HG03039 (cell line): ENCODE data around the gene NR3C2.

Experiments
- ATAC-seq: cut with Tn5 transposase; IDR thresholded peaks from one replicate; pipeline ENCODE4 v1.9.1; 2021; ENCODE audit warnings: mild to moderate bottlenecking, moderate library complexity; ENCODE audit not compliant: unreplicated experiment

NR3C2 gene

GRCh38 chr4:148118633-148119032 is 323.6 kb downstream of the NR3C2 start:
- no peak for ATAC-seq

GRCh38 chr4:148118179-148118578 is 324.0 kb downstream of the NR3C2 start:
- ATAC-seq: no peak

- ATAC-seq: no peak
Observed at GRCh38 chr4:148116969-148117368, 325.2 kb downstream of the NR3C2 start.

GRCh38 chr4:148116264-148116663 is 325.9 kb downstream of the NR3C2 start:
- no peak for ATAC-seq

GRCh38 chr4:148114436-148114835 is 327.8 kb downstream of the NR3C2 start:
- ATAC-seq: no peak

DNA sequence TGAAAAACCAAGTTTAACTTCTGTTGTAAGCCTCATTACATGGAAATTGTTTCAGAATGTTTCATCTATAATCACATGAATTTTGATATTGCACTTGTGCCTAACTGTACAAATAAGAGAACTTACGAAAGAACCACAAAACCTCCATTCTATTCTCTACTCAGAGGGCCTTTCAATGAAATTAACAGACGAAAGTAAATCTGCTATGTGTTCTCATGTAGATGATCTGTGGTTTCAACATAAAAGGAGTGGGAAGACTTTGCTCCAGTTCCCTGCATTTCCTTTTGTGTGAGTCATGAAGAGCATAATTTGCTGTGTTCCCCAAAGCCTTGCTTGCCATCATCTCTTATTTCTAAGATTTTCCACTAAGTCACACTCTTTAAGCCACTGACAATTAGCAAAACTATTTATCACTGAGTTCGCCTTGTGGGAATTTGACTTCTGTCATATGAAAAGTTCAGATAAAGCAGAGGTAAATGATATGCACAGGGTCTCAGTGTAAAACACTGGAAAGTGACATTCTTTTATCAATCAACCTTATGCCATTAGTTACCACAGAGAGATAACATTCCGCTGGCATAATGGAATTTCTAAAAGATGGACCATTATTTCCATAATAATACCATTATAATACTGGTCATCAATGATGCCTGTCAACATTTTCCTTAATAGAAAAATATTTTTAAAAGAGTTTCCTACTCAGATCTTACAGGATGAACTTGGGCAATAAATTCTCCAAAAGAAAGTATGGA is 329.8 kb downstream of the NR3C2 start:
- no peak for ATAC-seq

GRCh38 chr4:148110169-148110568 is 332.0 kb downstream of the NR3C2 start:
- ATAC-seq: no peak

DNA sequence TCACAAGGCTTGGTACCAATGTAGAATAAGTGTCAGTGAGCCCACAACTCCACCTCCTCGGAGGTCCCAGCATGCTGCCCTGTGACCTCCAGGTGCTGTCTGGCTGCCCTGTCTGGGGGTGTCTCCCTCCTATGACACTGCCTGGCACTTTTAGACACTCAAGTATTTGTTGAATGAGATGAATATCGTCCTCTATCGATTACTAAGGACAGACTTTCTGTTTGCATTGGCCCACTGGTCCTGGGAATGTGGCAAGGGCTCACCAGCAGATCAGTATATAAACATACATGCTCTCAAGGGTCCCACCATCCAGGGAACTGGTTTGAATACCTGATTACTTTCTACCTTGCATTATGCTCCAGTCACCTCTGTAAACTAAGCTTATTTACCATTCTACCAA is 333.0 kb downstream of the NR3C2 start:
- ATAC-seq: no peak

DNA sequence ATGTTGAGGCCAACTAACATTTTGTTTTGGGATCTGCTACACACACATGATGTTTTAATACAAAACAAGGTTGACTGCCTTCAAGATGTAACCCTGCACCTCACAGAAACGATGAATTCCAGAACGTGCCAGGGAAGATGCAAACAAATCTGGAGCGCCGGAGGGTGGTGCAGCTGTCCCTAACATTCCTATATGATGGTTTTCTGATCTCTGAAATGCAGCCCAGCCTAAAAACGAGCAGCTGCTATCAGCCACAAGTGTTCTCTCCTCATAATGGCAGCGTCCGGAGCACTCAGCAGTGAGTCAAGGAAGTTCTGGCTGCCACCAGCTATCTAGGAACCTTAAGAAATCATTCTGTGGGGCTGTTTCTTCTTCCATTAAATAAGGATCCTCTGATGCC is 333.4 kb downstream of the NR3C2 start:
- no peak for ATAC-seq

DNA sequence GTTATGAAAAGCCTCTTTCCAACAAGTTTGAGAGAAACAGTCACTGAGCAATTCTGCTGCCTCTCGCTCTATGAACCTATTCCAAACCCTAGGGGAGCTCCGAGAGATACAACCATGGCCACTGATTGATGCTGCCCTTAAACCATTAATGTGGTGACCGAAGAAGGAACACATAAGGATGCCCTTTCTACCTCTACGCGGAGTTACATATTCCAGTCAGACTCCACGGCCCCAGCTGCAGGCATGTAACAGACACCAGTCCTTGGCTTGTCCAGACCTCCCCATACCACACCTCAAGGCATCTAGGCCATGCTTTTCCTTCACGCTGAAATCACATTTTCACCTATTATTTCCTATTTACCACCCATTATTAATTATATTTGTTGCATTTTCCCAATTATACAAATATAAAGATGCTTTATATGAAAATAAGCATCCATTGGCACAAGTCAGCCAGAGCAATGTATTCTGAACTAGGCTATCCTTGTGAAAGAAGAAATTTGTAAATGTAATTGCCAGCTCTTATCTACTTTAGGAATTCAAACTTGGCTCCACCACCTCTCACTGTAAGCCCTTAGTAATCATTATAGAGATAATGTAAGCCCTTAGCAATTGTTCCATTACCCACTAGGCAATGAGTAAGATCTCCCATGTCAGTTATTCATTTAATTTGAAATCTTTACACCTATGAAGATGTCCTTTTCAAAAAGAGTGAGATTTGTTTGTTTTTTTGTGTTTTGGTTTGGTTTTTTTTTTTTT is 338.4 kb downstream of the NR3C2 start:
- no peak for ATAC-seq

DNA sequence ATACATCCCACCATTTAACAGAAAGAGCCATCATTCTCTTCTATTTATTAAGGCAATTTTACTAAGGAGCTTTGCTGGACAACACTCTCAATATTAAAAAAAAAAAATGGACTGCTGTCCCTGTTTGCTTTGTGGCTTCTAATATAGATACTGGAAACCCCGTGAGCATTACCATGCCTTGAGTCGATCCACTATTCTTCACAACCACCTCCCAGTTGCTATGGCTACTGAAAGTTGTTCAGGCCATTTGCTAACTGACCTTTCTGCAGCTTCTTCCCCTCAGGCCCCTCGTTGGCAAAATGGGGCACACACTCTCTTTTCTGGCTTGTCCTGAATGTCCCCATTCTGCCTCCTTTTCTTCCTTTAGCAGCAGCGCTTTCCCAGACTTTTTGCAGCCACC is 340.4 kb downstream of the NR3C2 start:
- no peak for ATAC-seq

DNA sequence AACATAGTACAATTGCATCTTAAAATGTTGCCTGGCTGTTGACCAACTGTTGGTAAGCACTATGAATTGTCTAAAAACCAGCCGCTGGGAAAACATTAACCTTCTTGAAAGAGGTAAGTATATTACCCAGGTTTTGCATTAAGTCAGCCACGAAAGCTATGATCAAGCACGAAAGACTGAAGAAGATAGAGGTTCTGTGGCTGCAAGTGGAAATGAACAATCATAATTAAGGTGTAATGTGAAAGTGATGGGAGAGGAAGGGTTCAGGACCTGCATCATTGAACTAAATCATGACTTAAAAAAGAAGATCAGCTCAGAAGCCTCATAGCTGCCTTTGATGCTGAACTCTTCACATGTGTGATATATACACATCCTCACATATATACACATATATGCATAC is 341.0 kb downstream of the NR3C2 start:
- no peak for ATAC-seq

DNA sequence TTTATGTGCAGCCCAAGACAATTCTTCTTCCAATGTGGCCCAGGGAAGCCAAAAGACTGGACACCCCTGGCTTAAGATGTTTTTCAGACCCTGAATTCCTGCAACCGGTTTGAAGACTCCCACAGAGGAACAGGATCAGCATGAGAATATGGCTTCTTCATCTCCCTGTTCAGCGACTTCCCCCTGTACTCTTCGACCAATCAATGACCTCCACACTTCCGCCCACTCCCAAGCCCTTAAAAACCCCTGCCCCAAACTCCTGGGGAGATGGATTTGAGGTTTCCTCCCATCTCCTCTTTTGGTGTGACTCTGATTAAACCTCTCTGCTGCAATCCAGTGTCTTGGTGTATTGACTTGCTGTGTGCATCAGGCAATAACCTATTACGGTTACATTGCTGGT is 344.4 kb downstream of the NR3C2 start:
- no peak for ATAC-seq

GRCh38 chr4:148095346-148095923 is 346.8 kb downstream of the NR3C2 start:
- ATAC-seq: no peak

- ATAC-seq: no peak
Observed at GRCh38 chr4:148094149-148094548, 348.1 kb downstream of the NR3C2 start.

DNA sequence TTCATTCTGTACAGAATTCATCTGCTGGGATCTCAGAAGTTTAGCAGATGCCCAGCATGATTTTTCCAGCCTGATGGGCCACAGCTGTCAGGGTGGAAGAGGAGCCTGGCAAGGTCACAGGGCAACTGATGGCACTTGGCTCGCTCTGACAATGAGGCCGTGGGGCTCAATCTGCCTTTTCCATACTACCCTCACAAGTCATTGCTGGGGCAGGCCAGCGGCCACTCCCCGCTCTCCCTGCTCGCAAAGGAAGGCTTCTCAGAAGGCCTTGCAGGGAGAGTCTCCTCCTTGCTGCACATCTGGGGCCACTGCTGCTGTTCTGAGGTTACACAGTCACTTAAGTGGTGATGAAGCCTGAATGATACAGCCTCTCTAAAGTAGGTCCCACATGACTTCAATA is 349.1 kb downstream of the NR3C2 start:
- no peak for ATAC-seq

GRCh38 chr4:148092316-148093014 is 349.7 kb downstream of the NR3C2 start:
- ATAC-seq: no peak

GRCh38 chr4:148091896-148092295 is 350.3 kb downstream of the NR3C2 start:
- ATAC-seq: no peak

- ATAC-seq: no peak
Observed at GRCh38 chr4:148090503-148091476, 351.4 kb downstream of the NR3C2 start.

GRCh38 chr4:148090029-148090428 is 352.2 kb downstream of the NR3C2 start:
- ATAC-seq: no peak
